ENCODE data around the gene MAP6. TPM values are rescaled to one million over a fixed set of nuclear protein-coding genes. Genes with fewer than 3 reads are reported as not detected.

Gene MAP6
- total and polyA plus RNA-seq, 10 of the 15 experiments (the other 5 are each of a cell fraction or from before 2014, with no cell fraction given) = 0.06 to 0.19 (median 0.11) TPM; not detected in 5

Small RNA genes lying within 50 kb of the gene (small RNA-seq; reads per million reads assigned to genes)
- not detected for gene AP001922.4

Other genes starting within 250 kb of the MAP6 start
- gene KLHL35, start 235.8 kb downstream of the MAP6 start, total RNA-seq (2014; rRNA removed) = 0.34 and 0.49 TPM in 2 replicates
- not detected in 2 replicates for gene KLHL35, start 235.8 kb downstream of the MAP6 start, total RNA-seq (2014; rRNA removed; fragmentation: Illumina TruSeq; extraction: Trizol)
- 0.13 and 0.21 TPM in 2 replicates for gene KLHL35, start 235.8 kb downstream of the MAP6 start, total RNA-seq (2021)
- gene KLHL35, start 235.8 kb downstream of the MAP6 start, polyA plus RNA-seq (2011; rRNA removed) = 0.15 TPM in 1 of 2 replicates, not detected in the other
- gene KLHL35, start 235.8 kb downstream of the MAP6 start, polyA plus RNA-seq (2014; fragmentation: Illumina TruSeq; extraction: Trizol) = 0.09 TPM in 1 of 2 replicates, not detected in the other
- under 1 TPM; 0.04 to 0.06 TPM for gene KLHL35, start 235.8 kb downstream of the MAP6 start, polyA plus RNA-seq (2014; fragmentation: Nextera tagmentation; extraction: Ambion mirVana)
- 0.15 and 0.28 TPM in 2 replicates for gene KLHL35, start 235.8 kb downstream of the MAP6 start, polyA plus RNA-seq (2014; rRNA removed)
- under 1 TPM; 0.09 to 0.33 TPM for gene KLHL35, start 235.8 kb downstream of the MAP6 start, polyA plus RNA-seq (2016; fragmentation: Nextera tagmentation; extraction: Ambion mirVana)
- 12.3 and 13.7 TPM in 2 replicates for gene GDPD5, start 143.1 kb downstream of the MAP6 start, total RNA-seq (2014; rRNA removed)
- gene GDPD5, start 143.1 kb downstream of the MAP6 start, total RNA-seq (2014; rRNA removed; fragmentation: Illumina TruSeq; extraction: Trizol) = 6.2 and 6.3 TPM in 2 replicates
- gene GDPD5, start 143.1 kb downstream of the MAP6 start, total RNA-seq (2021) = 22.9 and 30.0 TPM in 2 replicates
- 3.5 and 8.0 TPM in 2 replicates for gene GDPD5, start 143.1 kb downstream of the MAP6 start, polyA plus RNA-seq (2011; rRNA removed)
- 2.5 and 7.3 TPM in 2 replicates for gene GDPD5, start 143.1 kb downstream of the MAP6 start, polyA plus RNA-seq (2014; fragmentation: Illumina TruSeq; extraction: Trizol)
- under 1 TPM; 0.10 to 0.80 TPM for gene GDPD5, start 143.1 kb downstream of the MAP6 start, polyA plus RNA-seq (2014; fragmentation: Nextera tagmentation; extraction: Ambion mirVana)
- 20.2 and 21.9 TPM in 2 replicates for gene GDPD5, start 143.1 kb downstream of the MAP6 start, polyA plus RNA-seq (2014; rRNA removed)
- 1 to 10 TPM; 1.9 to 4.2 TPM for gene GDPD5, start 143.1 kb downstream of the MAP6 start, polyA plus RNA-seq (2016; fragmentation: Nextera tagmentation; extraction: Ambion mirVana)
- gene SERPINH1, start 106.8 kb downstream of the MAP6 start, total RNA-seq (2014; rRNA removed) = 11.5 and 13.6 TPM in 2 replicates
- gene SERPINH1, start 106.8 kb downstream of the MAP6 start, total RNA-seq (2014; rRNA removed; fragmentation: Illumina TruSeq; extraction: Trizol) = 8.0 and 9.5 TPM in 2 replicates
- 17.9 and 18.8 TPM in 2 replicates for gene SERPINH1, start 106.8 kb downstream of the MAP6 start, total RNA-seq (2021)
- 8.1 and 19.8 TPM in 2 replicates for gene SERPINH1, start 106.8 kb downstream of the MAP6 start, polyA plus RNA-seq (2011; rRNA removed)
- gene SERPINH1, start 106.8 kb downstream of the MAP6 start, polyA plus RNA-seq (2014; fragmentation: Illumina TruSeq; extraction: Trizol) = 9.3 and 11.7 TPM in 2 replicates
- 1 to 10 TPM in 1 of 2 experiments, under 1 TPM in 1; 0.34 to 1.4 TPM for gene SERPINH1, start 106.8 kb downstream of the MAP6 start, polyA plus RNA-seq (2014; fragmentation: Nextera tagmentation; extraction: Ambion mirVana)
- 15.2 and 17.2 TPM in 2 replicates for gene SERPINH1, start 106.8 kb downstream of the MAP6 start, polyA plus RNA-seq (2014; rRNA removed)
- 10 to 100 TPM; 13.8 to 18.8 TPM for gene SERPINH1, start 106.8 kb downstream of the MAP6 start, polyA plus RNA-seq (2016; fragmentation: Nextera tagmentation; extraction: Ambion mirVana)
- 0.05 and 0.28 TPM in 2 replicates for gene MOGAT2, start 48.8 kb upstream of the MAP6 start, total RNA-seq (2014; rRNA removed)
- gene MOGAT2, start 48.8 kb upstream of the MAP6 start, total RNA-seq (2014; rRNA removed; fragmentation: Illumina TruSeq; extraction: Trizol) = 0.18 and 0.23 TPM in 2 replicates
- gene MOGAT2, start 48.8 kb upstream of the MAP6 start, total RNA-seq (2021) = 0.44 and 0.45 TPM in 2 replicates
- 0.24 and 0.45 TPM in 2 replicates for gene MOGAT2, start 48.8 kb upstream of the MAP6 start, polyA plus RNA-seq (2011; rRNA removed)
- 0.31 and 0.32 TPM in 2 replicates for gene MOGAT2, start 48.8 kb upstream of the MAP6 start, polyA plus RNA-seq (2014; fragmentation: Illumina TruSeq; extraction: Trizol)
- under 1 TPM; 0.16 to 0.21 TPM for gene MOGAT2, start 48.8 kb upstream of the MAP6 start, polyA plus RNA-seq (2014; fragmentation: Nextera tagmentation; extraction: Ambion mirVana)
- 0.18 and 0.22 TPM in 2 replicates for gene MOGAT2, start 48.8 kb upstream of the MAP6 start, polyA plus RNA-seq (2014; rRNA removed)
- gene MOGAT2, start 48.8 kb upstream of the MAP6 start, polyA plus RNA-seq (2016; fragmentation: Nextera tagmentation; extraction: Ambion mirVana) = under 1 TPM in 1 of 2 experiments, not detected in 1; 0.15 TPM
- 16.7 and 20.5 TPM in 2 replicates for gene DGAT2, start 99.7 kb upstream of the MAP6 start, total RNA-seq (2014; rRNA removed)
- gene DGAT2, start 99.7 kb upstream of the MAP6 start, total RNA-seq (2014; rRNA removed; fragmentation: Illumina TruSeq; extraction: Trizol) = 12.5 and 13.0 TPM in 2 replicates
- gene DGAT2, start 99.7 kb upstream of the MAP6 start, total RNA-seq (2021) = 19.5 and 21.0 TPM in 2 replicates
- gene DGAT2, start 99.7 kb upstream of the MAP6 start, polyA plus RNA-seq (2011; rRNA removed) = 15.2 and 25.9 TPM in 2 replicates
- gene DGAT2, start 99.7 kb upstream of the MAP6 start, polyA plus RNA-seq (2014; fragmentation: Illumina TruSeq; extraction: Trizol) = 17.0 and 23.0 TPM in 2 replicates
- 1 to 10 TPM; 5.1 to 5.5 TPM for gene DGAT2, start 99.7 kb upstream of the MAP6 start, polyA plus RNA-seq (2014; fragmentation: Nextera tagmentation; extraction: Ambion mirVana)
- 20.2 and 20.5 TPM in 2 replicates for gene DGAT2, start 99.7 kb upstream of the MAP6 start, polyA plus RNA-seq (2014; rRNA removed)
- 10 to 100 TPM; 17.2 to 17.9 TPM for gene DGAT2, start 99.7 kb upstream of the MAP6 start, polyA plus RNA-seq (2016; fragmentation: Nextera tagmentation; extraction: Ambion mirVana)
- 37.0 and 39.6 TPM in 2 replicates for gene UVRAG, start 146.2 kb upstream of the MAP6 start, total RNA-seq (2014; rRNA removed)
- gene UVRAG, start 146.2 kb upstream of the MAP6 start, total RNA-seq (2014; rRNA removed; fragmentation: Illumina TruSeq; extraction: Trizol) = 40.7 and 41.3 TPM in 2 replicates
- 42.9 and 43.4 TPM in 2 replicates for gene UVRAG, start 146.2 kb upstream of the MAP6 start, total RNA-seq (2021)
- 36.9 and 52.3 TPM in 2 replicates for gene UVRAG, start 146.2 kb upstream of the MAP6 start, polyA plus RNA-seq (2011; rRNA removed)
- gene UVRAG, start 146.2 kb upstream of the MAP6 start, polyA plus RNA-seq (2014; fragmentation: Illumina TruSeq; extraction: Trizol) = 31.8 and 35.3 TPM in 2 replicates
- 10 to 100 TPM in 1 of 2 experiments, 1 to 10 TPM in 1; 7.0 to 11.2 TPM for gene UVRAG, start 146.2 kb upstream of the MAP6 start, polyA plus RNA-seq (2014; fragmentation: Nextera tagmentation; extraction: Ambion mirVana)
- 24.0 and 26.7 TPM in 2 replicates for gene UVRAG, start 146.2 kb upstream of the MAP6 start, polyA plus RNA-seq (2014; rRNA removed)
- gene UVRAG, start 146.2 kb upstream of the MAP6 start, polyA plus RNA-seq (2016; fragmentation: Nextera tagmentation; extraction: Ambion mirVana) = 10 to 100 TPM; 37.9 to 43.4 TPM

All from GM12878 (cell line).